GM19395 (cell line): ENCODE results near the gene TMEM126B.
"Not testable (repeated sequence)": the region's sequence is repeated elsewhere in the genome, so short reads cannot be mapped to it uniquely, and the experiment has no call there.

Source experiments
- ATAC-seq: cut with Tn5 transposase; IDR thresholded peaks from one replicate; pipeline ENCODE4 v1.9.1; 2021; ENCODE audit warnings: mild to moderate bottlenecking, moderate library complexity; ENCODE audit not compliant: unreplicated experiment

TMEM126B gene

DNA sequence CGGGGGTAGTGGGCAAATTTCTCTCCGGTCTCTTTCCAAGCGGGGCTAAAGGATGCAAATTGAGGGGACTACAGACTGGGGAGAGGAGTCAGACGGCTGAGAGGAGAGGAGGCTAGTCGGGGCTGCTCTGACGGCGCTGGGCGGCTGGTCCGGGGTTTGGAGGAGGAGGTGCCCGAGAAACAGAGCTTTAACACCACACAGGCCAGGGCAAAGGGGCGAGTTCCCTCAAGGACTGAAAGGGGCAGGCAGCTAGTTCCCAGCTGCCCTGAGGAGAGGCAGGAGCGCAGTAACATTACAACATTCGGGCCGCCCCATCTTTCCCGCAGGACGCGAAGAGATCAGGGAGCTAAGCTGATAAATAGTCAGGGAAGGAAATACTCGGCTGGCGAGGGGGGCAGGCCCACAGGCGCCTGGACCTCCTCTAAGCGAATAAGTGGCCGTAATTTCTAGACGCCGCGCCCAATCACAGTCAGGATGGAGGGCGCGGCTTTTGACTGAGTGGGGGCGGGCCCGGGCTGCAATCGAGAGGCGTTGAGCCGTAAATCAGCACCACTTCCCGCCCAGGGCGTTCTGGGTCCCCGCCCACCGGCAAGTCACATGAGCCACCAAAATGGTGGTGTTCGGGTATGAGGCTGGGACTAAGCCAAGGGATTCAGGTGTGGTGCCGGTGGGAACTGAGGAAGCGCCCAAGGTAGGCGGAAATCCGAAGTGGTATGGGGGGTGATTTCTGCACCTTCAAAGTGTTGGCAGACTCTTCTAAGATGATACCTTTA lies at the start of gene TMEM126B:
TMEM126B (plus strand) TSS at position 596 of the 773 bp plus-strand sequence; CDS start at position 611, 15 bp downstream.
- peak; percentile 99 for ATAC-seq

DNA sequence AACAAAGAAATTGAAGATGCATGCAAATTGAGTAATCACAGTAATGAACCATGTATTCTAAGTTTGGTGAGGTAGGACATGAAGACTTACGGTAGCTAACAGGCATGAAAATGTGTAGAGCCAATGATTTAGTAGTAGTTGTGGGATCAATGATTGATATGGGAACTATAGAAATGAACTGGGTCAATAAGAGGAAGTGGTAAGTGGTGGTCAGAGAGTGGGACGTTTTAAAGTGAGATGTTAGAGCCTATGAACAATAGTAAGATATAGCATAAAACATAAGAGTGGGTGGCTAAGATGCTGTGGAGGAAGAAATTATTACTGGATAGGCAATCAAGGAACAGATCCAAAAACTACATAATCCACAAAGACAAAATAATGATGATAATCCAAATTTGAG lies 46.3 kb upstream of the TMEM126B start:
- ATAC-seq, result peak; percentile 55

DNA sequence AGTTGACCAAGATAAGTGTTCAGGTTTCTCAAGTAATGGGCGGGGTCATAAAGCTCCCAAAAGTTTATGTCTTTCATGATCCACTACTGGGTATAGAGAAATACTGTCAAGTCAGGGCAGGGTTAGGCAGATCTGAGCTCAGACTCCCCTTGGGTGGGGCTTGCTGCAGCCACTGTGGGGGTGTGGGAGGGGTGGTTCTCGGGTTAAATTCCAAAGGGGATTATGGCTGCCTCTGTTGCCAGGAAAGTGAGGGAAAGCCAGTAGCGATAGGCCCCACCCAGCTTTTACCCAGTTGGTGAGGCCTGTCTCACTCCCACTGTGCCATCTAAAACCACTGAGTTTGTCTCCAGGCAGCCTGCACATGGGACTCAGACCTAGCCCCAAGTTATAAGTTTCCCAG lies 39.0 kb upstream of the TMEM126B start:
- no peak for ATAC-seq

DNA sequence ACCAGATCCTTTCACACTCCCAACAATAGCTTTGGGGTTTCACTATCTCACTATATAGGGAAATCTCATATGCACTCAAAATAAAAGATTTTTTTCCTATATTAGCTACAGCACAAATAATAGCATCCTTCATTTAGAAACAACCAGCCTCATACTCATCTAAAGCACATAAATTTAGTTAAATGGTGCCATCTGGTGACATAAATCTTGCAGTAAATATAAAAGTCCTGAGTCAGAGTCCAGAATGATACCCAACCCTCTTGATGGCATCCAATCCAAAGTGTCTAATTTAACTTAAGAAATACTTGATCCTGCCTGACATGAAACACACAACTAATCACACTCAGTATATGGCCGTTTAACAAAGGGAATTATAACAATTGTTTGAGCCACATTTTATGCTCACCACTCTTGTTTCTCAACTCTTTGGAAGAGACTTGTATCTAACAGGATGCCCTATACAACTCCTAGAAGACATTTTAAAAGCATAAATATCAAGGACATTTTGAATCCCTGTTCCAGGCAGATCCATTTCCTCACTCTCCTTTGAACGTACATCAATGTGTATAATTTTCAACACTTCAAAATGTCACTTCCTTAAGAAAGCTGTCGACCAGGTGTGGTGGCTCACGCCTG lies 37.4 kb upstream of the TMEM126B start:
- peak; percentile 57 for ATAC-seq

DNA sequence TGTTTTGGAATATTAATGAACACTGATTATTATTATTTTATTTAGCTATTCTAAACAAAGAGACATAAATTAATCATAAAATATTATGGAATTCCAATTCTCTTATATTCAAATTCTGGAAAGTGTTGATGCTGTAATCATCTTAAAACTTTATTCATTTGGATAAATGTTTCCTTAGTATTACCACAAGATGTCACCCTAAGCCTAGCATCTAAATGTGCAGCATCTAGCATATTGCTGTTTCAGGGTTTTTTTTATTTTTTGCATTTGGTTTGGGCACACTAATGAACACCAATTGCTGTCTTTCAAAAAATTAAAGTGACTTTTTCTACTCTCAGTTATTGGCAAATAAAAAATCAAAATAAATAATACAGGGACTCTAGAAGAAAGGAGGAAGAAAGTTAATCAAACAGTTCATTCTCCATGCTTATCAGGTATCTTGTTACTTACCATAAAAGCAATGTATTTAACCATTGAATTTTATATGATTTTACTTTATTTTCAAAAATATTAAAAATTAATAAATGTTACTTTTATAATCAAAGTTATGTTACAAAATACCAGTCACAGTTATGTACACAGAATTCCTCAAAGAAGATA lies 33.0 kb upstream of the TMEM126B start:
- peak; percentile 68 for ATAC-seq

DNA sequence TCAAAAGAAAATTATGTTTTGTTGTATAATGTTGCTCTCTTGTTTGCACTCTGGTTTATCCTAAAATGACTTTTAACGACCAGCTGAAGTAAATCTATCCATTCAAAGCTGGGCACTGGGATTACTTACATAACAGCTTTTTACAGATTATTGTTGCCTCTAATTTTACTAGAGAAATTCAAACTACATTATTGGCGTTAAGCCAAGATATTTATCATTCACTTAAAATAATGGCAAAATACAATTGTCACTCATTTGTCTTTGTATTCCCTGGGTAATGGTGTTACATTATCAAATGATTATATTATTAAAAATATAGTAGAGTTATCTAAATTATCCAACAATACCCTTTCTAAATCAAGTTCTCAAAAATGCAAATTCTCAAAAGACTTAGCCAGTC lies 31.5 kb upstream of the TMEM126B start:
- ATAC-seq, result no peak

DNA sequence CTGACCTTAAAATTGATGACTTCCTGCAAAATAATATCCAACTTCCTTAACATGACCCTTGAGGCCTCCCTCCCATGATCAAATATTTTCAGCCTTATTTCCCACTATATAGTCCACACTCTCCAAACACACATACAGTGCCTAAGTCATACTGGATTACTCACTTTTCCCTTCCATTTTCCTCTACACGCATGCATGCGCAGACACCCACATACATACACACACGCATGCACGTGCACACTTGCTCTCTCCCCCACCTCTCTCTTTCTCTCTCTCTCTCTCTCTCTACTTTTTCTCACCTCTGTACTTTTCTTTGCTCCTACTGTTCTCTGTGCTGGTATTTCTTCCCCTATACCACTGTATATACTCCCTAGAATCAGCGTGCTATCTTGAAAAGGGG lies 29.3 kb upstream of the TMEM126B start:
- no peak for ATAC-seq

DNA sequence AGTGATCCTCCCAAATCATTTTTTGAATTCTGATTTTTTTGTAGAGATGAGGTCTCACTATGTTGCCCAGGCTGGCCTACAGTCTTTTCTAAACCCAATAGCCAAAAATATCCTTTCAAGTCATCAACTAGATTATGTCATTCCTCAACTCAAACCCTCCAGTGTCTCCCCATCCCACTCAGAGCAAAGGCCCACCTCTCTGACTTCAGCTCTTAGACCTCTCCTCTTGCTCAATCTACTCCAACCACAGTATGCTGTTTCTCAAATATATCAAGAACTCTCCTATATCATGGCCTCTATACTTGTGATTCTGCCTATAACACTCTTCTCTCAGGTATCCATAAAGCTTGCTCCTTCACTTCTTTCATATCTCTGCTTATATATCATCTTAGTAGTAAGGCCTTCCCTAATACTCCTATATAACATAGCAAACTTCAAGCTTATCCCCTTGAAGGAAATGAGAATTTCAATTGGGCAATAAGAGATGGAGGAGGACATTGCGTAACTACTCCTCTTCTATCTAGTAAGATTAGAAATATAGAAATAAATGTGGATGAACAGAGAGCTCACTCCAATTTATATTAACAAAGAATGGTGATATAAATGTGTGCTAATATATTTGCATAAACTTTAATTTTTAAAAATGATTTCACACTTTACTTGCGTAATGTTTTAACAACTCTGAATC lies 25.7 kb upstream of the TMEM126B start:
- ATAC-seq, result no peak

DNA sequence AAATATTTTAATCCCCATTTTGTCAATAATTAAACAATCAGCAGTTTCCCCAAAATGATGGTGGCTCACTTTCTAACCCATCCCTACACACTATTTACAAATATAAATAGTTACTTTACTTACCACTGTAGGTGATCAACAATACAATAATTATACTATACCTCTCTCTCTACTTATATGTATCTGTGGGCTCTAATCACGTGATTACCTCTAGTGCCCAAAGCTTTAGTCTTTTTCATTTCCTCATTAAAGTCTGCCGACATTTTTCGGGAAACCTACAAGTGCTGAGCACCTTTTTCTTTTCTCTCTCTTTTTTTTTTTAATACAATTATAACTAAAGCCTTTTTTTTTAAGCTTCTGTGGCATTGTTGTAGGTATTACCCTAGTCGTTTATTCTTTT lies 25.2 kb upstream of the TMEM126B start:
- no peak for ATAC-seq

DNA sequence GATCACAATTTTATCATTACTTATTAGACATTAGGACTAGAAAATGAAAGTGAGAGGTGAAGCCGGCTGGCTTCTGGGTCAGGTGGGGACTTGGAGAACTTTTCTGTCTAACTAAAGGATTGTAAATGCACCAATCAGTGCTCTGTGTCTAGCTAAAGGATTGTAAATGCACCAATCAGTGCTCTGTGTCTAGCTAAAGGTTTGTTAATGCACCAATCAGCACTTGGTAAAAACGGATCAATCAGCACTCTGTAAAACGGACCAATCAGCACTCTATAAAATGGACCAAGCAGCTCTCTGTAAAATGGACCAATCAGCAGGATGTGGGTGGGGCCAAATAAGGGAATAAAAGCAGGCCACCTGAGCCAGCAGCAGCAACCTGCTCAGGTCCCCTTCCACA lies 22.2 kb upstream of the TMEM126B start:
- ATAC-seq, result not testable (repeated sequence)

DNA sequence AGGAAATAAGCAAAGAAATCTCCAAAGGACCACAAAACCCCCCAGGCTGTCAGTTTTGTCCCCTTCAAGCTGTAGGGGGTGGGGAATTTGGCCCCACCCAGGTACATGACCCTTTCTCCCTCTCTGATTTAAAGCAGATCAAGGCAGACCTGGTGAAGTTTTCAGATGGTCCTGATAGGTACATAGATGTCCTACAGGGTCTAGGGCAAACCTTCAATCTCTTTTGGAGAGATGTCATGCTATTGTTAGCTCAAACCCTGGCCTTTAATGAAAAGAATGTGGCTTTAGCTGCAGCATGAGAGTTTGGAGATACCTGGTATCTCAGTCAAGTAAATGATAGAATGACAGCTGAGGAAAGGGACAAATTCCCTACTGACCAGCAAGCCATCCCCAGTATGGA lies 19.8 kb upstream of the TMEM126B start:
- ATAC-seq, result not testable (repeated sequence)

DNA sequence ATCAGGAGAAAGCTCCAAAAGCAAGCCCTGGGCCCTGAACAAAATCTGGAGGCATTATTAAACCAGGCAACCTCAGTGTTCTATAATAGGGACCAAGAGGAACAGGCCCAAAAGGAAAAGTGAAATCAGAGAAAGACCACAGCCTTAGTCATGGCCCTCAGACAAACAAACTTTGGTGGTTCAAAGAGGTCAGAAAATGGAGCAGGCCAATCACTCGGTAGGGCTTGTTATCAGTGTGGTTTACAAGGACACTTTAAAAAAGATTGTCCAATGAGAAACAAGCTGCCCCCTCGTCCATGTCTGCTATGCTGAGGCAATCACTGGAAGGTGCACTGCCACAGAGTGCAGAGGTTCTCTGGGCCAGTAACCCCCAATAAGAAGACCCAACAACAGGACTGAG lies 19.1 kb upstream of the TMEM126B start:
- not testable (repeated sequence) for ATAC-seq

DNA sequence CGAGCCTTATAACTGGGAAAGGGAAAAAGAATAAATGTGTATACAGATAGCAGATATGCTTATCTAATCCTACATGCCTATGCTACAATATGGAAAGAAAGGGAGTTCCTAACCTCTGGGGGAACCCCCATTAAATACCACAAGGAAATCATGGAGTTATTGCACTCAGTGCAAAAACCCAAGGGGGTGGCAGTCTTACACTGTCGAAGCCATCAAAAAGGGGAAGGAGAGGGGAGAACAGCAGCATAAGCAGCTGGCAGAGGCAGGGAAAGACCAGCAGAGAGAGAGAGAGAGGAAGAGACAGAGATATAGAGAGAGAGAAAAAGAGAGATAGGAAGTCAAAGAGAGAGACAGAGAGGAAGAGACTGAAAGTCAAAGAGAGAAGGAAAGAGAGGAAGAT lies 16.8 kb upstream of the TMEM126B start:
- ATAC-seq, result not testable (repeated sequence)

DNA sequence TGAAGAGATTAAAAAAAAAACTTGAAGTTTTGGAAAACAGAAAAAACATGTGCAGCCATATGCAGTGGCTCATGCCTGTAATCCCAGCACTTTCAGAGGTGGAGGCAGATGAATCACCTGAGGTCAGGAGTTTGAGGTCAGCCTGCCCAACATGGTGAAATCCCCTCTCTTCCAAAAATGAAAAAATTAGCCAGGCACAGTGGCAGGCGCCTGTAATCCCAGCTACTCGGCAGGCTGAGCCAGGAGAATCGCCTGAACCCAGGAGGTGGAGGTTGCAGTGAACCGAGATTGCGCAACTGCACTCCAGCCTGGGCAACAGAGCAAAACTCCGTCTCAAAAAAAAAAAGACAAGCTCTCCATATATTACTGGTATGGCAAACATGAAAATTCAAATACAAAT lies 8.9 kb upstream of the TMEM126B start:
- no peak for ATAC-seq

DNA sequence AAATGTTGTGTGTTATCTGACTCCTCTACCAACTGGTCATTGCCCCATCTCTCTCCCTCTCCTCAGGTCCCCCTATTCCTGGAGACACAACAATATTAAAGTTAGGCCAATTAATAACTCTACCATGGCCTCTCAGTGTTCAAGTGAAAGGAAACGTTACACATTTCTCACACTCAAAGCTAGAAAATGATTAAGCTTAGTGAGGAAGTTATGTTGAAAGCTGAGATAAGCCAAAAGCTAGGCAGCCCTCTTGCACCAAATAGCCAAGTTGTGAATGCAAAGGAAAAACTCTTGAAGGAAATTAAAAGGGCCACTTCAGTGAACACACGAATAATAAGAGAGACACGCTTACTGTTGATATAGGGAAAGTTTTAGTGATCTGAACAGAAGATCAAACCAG lies 8.1 kb upstream of the TMEM126B start:
- ATAC-seq, result no peak

DNA sequence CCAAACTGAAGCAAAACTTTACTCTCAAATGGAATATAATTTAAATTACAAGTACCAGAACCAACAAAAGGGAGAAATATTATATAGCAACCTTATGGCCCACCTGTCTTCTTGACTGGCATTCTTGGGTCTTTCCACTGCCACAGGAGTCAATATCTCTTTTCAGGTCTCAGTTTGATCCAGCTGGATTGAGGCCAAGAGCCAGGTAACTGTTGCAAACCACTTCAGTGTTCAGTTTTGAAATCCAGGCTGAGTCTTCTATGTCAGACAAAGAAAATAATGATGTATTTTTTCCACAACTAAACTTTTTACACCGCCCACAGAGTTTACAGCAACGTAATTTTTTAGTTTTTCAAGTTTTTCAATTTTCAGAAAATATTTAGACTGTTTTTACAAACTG lies 1.9 kb upstream of the TMEM126B start:
- ATAC-seq, result no peak

DNA sequence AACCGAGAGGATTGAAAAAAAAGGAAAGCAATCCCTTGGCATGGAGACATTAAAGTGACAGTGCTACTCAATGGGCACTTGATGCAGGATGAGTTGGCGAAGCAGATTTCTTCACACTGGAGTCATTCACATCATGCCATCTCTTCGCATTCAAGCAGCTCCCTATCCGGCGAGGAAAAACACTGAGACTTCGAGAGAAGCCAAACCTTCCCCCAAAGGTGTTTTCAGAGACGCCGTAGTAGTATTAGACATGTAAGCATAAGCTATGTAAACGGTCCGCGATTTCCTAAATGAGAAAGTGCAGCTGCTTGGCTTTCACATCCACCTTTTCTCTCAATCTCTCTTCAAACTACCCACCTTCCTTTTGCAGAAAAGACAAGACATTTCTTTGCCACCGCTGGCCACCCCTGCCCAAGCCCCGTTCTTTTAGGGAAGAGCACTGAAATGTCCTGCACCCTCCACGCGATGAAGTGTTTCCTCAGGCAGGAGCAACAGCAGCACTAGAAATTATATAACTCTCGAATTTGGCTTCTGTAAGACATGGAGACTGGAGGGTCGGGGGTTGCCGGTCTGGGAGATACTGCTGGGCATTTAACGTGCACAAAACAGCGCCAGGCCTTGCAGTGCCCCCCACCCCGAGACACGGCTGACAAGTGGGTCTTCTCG lies 928 bp upstream of the TMEM126B start, which contains the start of gene DLG2:
DLG2 (minus strand) TSS at position 13 of the 666 bp plus-strand sequence.
- peak; percentile 6 for ATAC-seq

DNA sequence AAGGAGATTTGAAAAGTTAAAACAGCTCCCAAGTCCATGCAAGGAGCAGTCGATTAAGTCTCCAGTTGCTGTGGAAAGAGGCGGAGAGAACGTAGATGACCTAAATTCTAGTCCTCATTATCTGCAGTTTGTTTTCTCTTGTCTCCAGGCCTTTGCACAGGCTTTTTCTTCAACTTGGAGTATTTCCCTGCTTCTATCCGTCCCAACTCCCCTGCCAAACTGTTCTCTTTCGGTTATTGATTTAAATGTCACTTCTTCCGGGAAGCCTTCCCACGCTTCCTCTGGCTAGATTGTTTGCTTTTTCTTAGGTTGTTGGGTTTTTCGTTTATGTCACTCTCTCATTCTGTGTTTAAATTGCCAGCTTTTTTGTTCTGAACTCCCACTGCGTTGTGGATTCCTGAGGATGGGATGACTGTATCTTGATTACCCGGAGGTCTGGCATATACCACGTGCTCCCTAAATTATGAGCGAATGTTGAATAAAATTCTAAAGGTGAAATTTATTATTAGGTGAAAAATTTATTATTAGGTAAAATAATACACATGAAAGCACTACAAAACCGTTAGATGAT lies 463 bp downstream of the TMEM126B start:
- peak; percentile 22 for ATAC-seq

DNA sequence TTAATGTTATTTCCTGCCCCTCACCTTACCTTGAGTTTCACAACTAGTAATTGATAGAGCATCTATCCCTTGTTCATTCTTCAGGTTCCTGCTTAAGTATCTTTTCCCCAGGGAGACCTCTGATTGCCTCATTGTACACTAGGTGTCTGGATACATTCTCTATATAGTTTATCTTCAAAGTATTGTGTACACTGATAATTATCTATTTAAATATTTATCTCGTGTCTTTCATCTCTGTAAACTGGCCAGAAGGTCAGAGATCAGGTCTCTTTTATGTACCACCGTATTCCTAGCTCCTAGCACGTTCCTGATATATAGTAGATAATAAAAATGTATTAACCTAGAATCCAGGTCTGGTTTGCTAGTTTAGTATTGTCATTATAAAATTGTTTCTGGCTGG lies 6.4 kb downstream of the TMEM126B start:
- ATAC-seq, result no peak

DNA sequence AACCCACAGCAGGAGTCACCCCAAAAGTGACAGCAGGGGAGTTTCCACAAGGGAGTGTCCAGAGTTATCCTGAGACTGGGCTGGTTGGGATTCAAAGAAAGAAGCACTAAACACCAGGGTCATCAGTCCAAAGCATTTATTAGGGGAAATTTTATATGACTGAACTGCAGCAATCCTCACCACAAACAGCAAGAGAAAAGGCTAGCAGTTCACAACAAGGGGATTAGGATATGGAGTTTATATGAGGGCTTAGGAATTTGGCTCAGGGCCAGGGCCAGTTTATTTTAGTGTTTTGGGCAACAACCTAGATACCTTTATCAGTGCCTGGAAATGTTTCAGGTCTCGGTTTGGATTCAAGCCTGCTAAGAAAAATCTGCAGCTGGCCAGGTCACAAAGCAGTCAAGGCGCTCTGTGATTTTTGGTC lies 14.8 kb downstream of the TMEM126B start:
- ATAC-seq, result no peak
